Adrenal gland (tissue), 5 donors: Measurements from ENCODE around the gene SIRT3.

Experiments
- CTCF ChIP-seq, 6 experiments: fragments of 450-650 bp in 4 of 6; fragments of 200-600 bp in 2 of 6; sonication (generic) in 1 of 6; IDR thresholded peaks; 1 replicate in 5 of 6; 2 replicates in 1 of 6; pipeline versions ENCODE4 v1.5.1 to v1.8.0; 2016 to 2021; ENCODE audit warnings: antibody characterized with exemption in 6 of 6, mild to moderate bottlenecking in 2 of 6, moderate library complexity in 1 of 6
- POLR2A ChIP-seq, 2 donors: fragments of 450-650 bp; IDR thresholded peaks; one replicate each; pipeline ENCODE4 v1.6.1; 2017; ENCODE audit warnings: antibody characterized with exemption in 2 of 2, mild to moderate bottlenecking in 2 of 2, moderate library complexity in 1 of 2
- donor health status: DM: no; HTN: no; CAD: no.

GRCh38 chr11:249062-249461 lies 12.9 kb upstream of the SIRT3 start:
- TF ChIP-seq CTCF (IDR thresholded peaks at IDR 0.05) (no peak), POLR2A (IDR thresholded peaks at IDR 0.05) (no peak)
